GM20000 (cell line): Measurements from ENCODE around the gene ANKS1A.

Experiments
- DNase-seq: peaks from one replicate; pipeline ENCODE4 v3.0.0; 2012; ENCODE audit warnings: low spot score
- TF ChIP-seq, protein P1 (sequence below): IDR thresholded peaks from 2 replicates; pipeline ENCODE4 v1.5.1; 2012; ENCODE audit warnings: mild to moderate bottlenecking, control low read depth; ENCODE audit errors: extremely low read depth, missing control alignments

ANKS1A gene

GRCh38 chr6:35011096-35012041, 122.3 kb downstream of the ANKS1A start:
- peak; percentile 68 for DNase-seq
- TF ChIP-seq, protein P1, sequence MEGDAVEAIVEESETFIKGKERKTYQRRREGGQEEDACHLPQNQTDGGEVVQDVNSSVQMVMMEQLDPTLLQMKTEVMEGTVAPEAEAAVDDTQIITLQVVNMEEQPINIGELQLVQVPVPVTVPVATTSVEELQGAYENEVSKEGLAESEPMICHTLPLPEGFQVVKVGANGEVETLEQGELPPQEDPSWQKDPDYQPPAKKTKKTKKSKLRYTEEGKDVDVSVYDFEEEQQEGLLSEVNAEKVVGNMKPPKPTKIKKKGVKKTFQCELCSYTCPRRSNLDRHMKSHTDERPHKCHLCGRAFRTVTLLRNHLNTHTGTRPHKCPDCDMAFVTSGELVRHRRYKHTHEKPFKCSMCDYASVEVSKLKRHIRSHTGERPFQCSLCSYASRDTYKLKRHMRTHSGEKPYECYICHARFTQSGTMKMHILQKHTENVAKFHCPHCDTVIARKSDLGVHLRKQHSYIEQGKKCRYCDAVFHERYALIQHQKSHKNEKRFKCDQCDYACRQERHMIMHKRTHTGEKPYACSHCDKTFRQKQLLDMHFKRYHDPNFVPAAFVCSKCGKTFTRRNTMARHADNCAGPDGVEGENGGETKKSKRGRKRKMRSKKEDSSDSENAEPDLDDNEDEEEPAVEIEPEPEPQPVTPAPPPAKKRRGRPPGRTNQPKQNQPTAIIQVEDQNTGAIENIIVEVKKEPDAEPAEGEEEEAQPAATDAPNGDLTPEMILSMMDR, result no peak

DNA sequence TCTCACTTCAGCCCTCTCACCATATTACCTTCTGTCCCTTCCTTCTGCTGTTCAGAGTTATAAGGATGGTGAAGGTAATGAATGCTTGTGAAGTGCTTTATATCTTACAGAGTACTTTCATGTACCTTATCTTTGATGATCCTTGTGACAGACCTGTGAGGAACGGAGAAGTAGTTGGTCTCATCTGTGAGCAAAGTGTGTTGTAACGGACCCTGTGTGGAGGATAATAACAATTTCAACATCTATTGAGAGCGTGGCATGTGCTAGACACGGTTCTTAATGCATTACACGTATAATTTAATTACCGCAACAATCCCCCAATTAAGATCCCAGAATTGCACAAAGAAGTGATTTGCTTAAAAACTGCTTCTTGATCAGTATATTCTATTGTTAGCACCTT, 124.6 kb downstream of the ANKS1A start:
- no peak for DNase-seq
- TF ChIP-seq, protein P1, result no peak

GRCh38 chr6:35014341-35014740, 125.3 kb downstream of the ANKS1A start:
- TF ChIP-seq, protein P1, result no peak
- DNase-seq, result no peak

DNA sequence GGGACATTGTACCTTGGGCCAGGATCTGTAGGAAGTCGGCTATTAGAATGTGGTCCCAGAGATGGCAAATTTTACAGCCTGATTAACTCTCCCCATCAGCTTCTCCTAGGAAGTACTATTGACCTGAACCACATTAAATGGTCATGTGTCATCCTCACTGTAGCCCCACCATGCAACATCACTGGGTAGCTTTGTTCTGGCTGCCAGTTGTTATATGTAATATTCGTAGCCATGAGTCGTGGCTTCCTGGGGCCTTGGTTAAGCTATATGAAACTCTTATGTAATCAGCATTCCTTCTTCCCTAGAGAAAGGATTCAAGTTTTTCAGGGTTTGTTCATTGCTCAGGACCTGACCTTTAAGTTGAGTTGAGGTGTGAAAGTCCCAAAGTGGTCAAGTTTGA, 125.7 kb downstream of the ANKS1A start:
- TF ChIP-seq, protein P1, result no peak
- no peak for DNase-seq

DNA sequence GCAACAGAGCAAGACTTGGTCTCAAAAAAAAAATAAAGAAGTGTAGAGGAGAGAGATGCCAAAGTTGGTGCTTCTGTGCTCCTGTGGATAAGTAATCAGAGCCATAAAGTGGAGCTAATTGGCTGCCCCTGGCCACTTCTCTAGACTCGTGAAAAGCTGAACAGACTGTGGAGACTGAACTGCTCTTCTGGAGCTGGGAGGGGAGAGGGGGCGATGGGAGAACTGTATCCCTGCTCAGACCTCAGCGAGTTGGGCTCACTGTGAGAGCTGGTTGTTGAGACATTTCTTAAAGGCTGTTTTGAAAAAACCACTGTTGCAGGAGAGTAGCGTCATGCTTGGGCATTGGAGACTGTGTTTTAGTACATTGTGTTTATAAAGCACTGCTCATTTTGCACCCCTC, 126.4 kb downstream of the ANKS1A start:
- DNase-seq, result no peak
- TF ChIP-seq, protein P1, result no peak

DNA sequence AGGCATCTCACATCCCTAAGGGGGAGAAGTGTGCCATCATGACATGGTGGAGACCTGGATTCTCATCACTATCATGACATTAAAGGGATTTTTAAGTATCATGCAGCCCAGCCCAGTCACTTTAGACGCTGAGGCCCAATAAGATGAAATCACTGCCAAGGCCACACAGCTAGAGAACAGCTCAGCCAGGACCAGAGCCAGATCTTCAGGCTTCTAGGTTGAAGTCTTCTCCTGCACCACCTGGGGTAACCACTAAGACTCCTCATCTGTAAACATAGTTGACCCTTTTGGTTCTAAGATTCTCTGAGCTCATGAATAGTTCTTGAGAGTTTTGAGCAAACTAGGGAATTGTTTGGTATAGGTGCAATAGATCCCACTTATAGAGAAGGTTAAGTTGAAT, 126.9 kb downstream of the ANKS1A start:
- DNase-seq, result no peak
- TF ChIP-seq, protein P1, result no peak

DNA sequence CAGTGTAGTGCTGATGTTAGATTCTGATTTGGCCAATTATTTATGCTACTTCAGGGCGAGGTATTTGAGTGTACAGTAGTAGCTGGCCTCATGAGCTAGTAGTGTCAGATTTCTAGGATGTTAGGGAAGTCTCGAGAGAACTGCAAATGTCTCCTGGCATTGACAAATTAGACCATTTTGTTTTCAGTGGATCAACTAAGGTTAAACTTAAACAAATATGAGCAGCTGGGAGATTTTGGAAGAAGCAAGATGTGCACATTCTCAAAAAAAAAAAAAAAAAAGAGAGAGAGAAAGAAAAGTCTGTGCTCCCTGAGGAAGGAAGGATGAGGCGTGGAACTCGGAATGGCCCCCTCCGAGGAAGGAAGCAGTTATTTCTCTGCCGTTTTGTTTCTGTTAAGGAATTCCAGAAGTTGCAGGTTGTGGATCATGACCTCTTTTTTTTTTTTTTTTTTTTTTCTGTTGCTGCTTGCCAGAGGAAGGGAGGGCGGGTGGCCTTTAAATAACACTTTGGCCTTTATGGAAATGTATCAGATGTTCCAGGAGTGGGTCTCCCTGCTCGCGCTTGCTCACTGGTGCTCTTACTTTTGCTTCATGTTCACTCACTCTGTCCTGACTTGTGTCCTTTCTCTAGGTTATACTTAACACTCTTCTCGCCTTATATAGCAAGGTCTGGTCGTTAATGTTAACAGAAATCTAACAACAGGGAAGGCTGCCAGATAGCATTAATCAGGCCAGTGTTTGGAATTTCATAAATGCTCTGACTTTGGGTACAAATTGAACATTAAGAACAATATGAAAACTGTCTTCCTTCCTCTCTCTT, 127.7 kb downstream of the ANKS1A start:
- no peak for DNase-seq

More for the DNA sequence above, 127.7 kb downstream of the ANKS1A start:
- TF ChIP-seq, protein P1, result no peak
